Tibial nerve (tissue), 4 donors: ENCODE results near the gene NEO1. TPM values are rescaled to one million over a fixed set of nuclear protein-coding genes. Genes with fewer than 3 reads are reported as not detected.

Source experiments
- DNase-seq, 2 donors: peaks; one replicate each; pipeline ENCODE4 v3.0.0-alpha.2; 2019; ENCODE audit warnings: low spot score in 2 of 2
- H3K27ac ChIP-seq, 4 donors: fragments of 200-600 bp; sonication (generic) in 3 of 4; one replicate each; pipeline ENCODE4 v1.5.1; 2017 to 2019; ENCODE audit warnings: mild to moderate bottlenecking in 1 of 4
- H3K27me3 ChIP-seq, 2 donors: fragments of 200-600 bp; sonication (generic) in 1 of 2; one replicate each; pipeline versions ENCODE4 v1.5.1 to v1.6.0; 2017 to 2019
- H3K36me3 ChIP-seq, 3 donors: fragments of 200-600 bp; sonication (generic); one replicate each; pipeline ENCODE4 v1.5.1; 2018 to 2019
- H3K4me1 ChIP-seq, 4 donors: fragments of 200-600 bp; sonication (generic) in 3 of 4; one replicate each; pipeline ENCODE4 v1.5.1; 2017 to 2019
- H3K4me3 ChIP-seq, 4 donors: fragments of 200-600 bp; sonication (generic) in 3 of 4; one replicate each; pipeline ENCODE4 v1.5.1; 2017 to 2019; ENCODE audit warnings: mild to moderate bottlenecking in 1 of 4, moderate library complexity in 1 of 4
- H3K9me3 ChIP-seq, 4 donors: fragments of 200-600 bp; sonication (generic) in 3 of 4; one replicate each; pipeline ENCODE4 v1.5.1; 2017 to 2019
- CTCF ChIP-seq, 5 experiments: fragments of 200-600 bp in 3 of 5; fragments of 450-650 bp in 2 of 5; sonication (generic) in 3 of 5; IDR thresholded peaks; one replicate each; pipeline ENCODE4 v1.5.1; 2016 to 2019; ENCODE audit warnings: antibody characterized with exemption in 5 of 5, mild to moderate bottlenecking in 3 of 5, moderate library complexity in 2 of 5
- EP300 ChIP-seq, 2 donors: sonication (generic); formaldehyde crosslinking; IDR thresholded peaks; one replicate each; pipeline ENCODE4 v1.6.1; 2017; ENCODE audit warnings: antibody characterized with exemption in 2 of 2, mild to moderate bottlenecking in 1 of 2
- POLR2A ChIP-seq, 2 donors: fragments of 450-650 bp; IDR thresholded peaks; one replicate each; pipeline ENCODE4 v1.6.1; 2017; ENCODE audit warnings: antibody characterized with exemption in 2 of 2, mild to moderate bottlenecking in 2 of 2, moderate library complexity in 2 of 2
- WGBS, 2 donors: methylation state at CpG; one replicate each; pipeline ENCODE4 v1.1.5; 2018; 5-methylcytosine and 5-hydroxymethylcytosine counted together
- total RNA-seq, 4 donors: library from RNA; depleted of rRNA; stranded (reverse); fragments of >200 nt; gene quantifications; one replicate each; pipeline ENCODE4 v1.1.0, GENCODE V29; 2016

Gene NEO1
- total RNA-seq, 4 donors from 2014 or later = 18.6 to 48.3 (median 41.4) TPM

GRCh38 chr15:73313861-73314260, 261.6 kb downstream of the NEO1 start:
- Histone ChIP-seq H3K9me3 (no peaks in the 10 kb centered on the region), H3K36me3 (no peaks in the 10 kb centered on the region), H3K27me3 (peaks cover 0 to 11% of the 10 kb centered on the region in 2 donors), H3K27ac (no peak overlapping the region), H3K4me3 (no peak overlapping the region), H3K4me1 (no peaks in the 10 kb centered on the region)
- no peak for TF ChIP-seq CTCF (IDR thresholded peaks at IDR 0.05)
- TF ChIP-seq EP300 (IDR thresholded peaks at IDR 0.05) = no peak
- TF ChIP-seq POLR2A (IDR thresholded peaks at IDR 0.05) = no peak
- 63% methylated on average over 2 of the region's 2 CpGs for WGBS, 2 donors
- no peak for DNase-seq

DNA sequence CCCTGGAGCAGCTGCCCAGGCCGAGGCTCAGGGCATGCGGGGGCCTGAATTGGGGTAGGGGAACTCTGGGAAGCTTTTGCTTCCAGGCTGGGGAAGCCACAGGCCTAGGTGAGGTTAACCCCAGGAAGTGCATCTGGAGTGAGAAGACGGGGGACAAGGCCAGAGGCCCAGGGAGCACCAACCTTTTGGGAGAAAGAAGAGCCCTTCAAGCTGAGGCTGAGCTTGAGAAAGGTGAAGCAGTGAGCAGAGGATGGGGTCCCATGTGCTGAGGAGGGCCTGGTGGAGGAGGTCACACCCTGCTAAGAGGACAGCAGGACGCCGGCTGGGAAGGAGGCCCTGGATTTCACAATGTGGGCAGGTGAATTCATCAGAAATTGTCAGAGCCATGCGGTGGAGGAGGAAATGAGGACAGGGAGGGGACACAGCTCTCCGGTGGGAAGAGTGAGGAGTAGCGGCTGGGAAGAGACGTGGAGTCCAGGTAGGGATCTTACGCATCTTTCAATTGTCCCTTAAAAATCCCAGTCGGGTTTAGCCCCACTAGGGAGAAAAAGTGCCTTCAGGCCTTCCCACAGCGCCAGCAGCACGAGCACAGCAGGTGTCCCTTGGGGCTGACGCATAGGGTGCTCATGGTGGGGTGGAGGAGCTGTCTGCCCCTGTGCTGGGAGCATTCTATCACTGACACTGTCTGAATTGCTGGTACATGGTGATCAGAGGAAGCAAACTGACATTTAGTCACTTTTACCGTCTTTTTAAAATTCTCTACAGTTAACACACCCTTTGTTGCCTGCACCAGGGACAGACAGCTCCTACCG, 265.6 kb downstream of the NEO1 start:
- H3K4me3 ChIP-seq = no peak overlapping the region
- H3K27me3 ChIP-seq = peaks cover 0 to 41% of the 10 kb centered on the region in 2 donors
- H3K27ac ChIP-seq = no peak overlapping the region
- WGBS, 2 donors = 70 to 77% methylated on average over 16 of the region's 16 CpGs
- no peaks in the 10 kb centered on the region for H3K9me3 ChIP-seq
- TF ChIP-seq POLR2A (IDR thresholded peaks at IDR 0.05) (no peak), CTCF (IDR thresholded peaks at IDR 0.05) (no peak), EP300 (IDR thresholded peaks at IDR 0.05) (no peak)
- no peak for DNase-seq
- H3K4me1 ChIP-seq = no peaks in the 10 kb centered on the region
- H3K36me3 ChIP-seq = no peaks in the 10 kb centered on the region

DNA sequence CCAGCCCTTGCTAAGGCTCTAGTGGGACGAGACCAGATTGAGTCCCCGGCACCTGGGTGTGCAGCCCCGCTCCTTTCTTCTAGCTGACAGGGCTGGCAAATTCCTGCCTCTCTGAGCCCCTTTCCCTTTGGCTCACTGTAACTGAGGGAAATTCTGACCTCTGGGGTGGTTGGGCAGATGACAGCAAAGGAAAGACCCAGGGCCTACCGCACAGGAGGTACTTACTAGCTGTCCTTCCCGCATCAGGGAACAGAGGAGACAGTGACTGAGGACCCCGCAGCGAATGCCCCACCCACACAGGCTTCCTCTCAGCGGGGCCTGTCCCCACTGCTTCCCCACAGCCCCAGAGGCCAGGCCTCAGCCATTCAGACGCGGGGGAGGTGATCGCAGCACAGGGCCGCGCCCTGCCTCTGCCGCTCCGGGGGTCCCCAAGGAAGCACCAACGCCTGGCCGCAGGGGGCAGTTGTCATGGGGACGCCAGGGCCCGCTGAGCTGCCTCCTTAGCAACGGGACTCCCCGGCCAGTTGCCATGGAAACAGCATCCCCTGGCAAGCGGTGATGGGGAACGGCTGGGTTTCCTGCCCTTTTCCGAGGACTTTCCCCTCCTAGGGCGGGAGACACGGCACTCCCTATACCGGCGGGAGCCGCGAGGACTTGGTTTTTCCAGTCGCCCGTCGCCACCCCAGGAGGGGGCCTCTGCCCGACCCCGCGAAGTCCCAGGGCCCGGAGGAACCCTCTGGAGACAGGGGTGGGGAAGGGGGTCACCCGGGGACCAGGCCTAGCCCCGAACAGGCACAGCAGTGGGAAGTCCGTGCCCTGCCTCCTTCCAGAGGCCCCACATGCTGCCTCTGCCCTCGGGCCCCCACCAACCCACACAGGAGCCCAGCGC, 266.4 kb downstream of the NEO1 start:
- no peak for DNase-seq
- Histone ChIP-seq H3K4me3 (no peak overlapping the region), H3K9me3 (peaks cover 0 to 1% (median 0%) of the 10 kb centered on the region in 4 donors), H3K4me1 (no peaks in the 10 kb centered on the region), H3K36me3 (no peaks in the 10 kb centered on the region), H3K27me3 (peaks cover 0 to 41% of the 10 kb centered on the region in 2 donors), H3K27ac (no peak overlapping the region)
- WGBS, 2 donors = 20 to 23% methylated on average over 16 to 21 of the region's 42 CpGs
- TF ChIP-seq CTCF (IDR thresholded peaks at IDR 0.05) = no peak

DNA sequence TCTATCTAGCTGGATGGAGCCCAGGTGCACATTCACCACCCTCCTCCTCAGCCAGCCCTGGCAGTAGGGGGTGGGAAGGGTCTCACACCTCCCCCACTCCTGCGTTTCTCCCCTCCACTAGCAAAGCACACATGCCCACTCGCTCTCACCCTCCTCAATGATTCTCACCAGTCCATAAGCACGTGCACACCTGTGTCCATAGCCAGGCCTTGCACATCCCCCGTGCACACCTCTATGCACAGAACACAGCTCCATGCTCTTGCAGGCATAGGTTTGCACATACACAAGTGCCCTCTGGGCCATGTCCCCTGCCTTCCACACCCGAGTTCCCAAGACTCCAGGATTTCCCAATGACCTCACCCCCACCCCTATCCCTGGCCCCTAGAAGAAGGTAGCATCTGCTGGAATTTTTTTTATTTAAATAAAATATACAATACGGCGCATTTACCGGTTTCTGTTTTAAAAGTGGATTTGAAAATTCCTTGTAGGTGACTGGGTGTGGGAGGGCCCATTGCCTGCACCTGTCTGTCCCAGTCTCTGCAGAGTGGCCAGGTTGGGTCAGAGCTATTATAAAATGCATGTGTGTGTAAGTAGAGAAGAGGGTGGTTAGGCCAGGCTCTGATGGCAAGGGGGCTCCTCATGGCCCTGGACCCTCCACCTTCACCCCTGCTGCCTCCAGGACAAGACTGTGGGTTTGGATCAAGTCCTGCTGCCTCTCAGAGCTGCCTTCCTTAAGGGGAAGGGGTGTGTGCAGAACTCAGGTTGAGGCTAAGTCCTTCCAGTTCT, 267.4 kb downstream of the NEO1 start:
- no peak for DNase-seq
- TF ChIP-seq EP300 (IDR thresholded peaks at IDR 0.05) = no peak
- no peak for TF ChIP-seq POLR2A (IDR thresholded peaks at IDR 0.05)
- no peak for TF ChIP-seq CTCF (IDR thresholded peaks at IDR 0.05)
- Histone ChIP-seq H3K27me3 (peaks cover 0 to 41% of the 10 kb centered on the region in 2 donors), H3K4me3 (no peak overlapping the region), H3K27ac (no peak overlapping the region), H3K36me3 (no peaks in the 10 kb centered on the region), H3K9me3 (peaks cover 0 to 9% (median 0%) of the 10 kb centered on the region in 4 donors), H3K4me1 (no peaks in the 10 kb centered on the region)
- WGBS, 2 donors = 75 to 78% methylated on average over 8 of the region's 8 CpGs
